WTC11 (cell line): ENCODE data around the gene CCS.

ENCODE experiments used
- CTCF ChIP-seq: fragments of 200-600 bp; IDR thresholded peaks from 2 replicates; pipeline ENCODE4 v1.8.0; 2022; ENCODE audit warnings: antibody characterized with exemption
- ELF4 ChIP-seq: sonication (generic); formaldehyde crosslinking; IDR thresholded peaks from 2 replicates; pipeline ENCODE4 v1.8.1; 2022; ENCODE audit warnings: low read depth, mild to moderate bottlenecking, moderate library complexity, missing genetic modification reagents
- FOXP4 ChIP-seq: sonication (generic); formaldehyde crosslinking; IDR thresholded peaks from 2 replicates; pipeline ENCODE4 v1.8.0; 2022; ENCODE audit warnings: mild to moderate bottlenecking, missing genetic modification reagents
- JUN ChIP-seq: sonication (generic); formaldehyde crosslinking; IDR thresholded peaks from 2 replicates; pipeline ENCODE4 v1.8.0; 2023; ENCODE audit warnings: mild to moderate bottlenecking, missing genetic modification reagents
- MAX ChIP-seq: sonication (generic); formaldehyde crosslinking; IDR thresholded peaks from 2 replicates; pipeline ENCODE4 v1.8.0; 2022; ENCODE audit warnings: mild to moderate bottlenecking, missing genetic modification reagents
- NFE2L1 ChIP-seq: sonication (generic); formaldehyde crosslinking; IDR thresholded peaks from 2 replicates; pipeline ENCODE4 v1.8.1; 2023; ENCODE audit warnings: missing genetic modification reagents
- NR3C1 ChIP-seq: sonication (generic); formaldehyde crosslinking; conservative IDR thresholded peaks from 2 replicates; pipeline ENCODE4 v1.8.1; 2023; ENCODE audit warnings: low read depth, mild to moderate bottlenecking, missing genetic modification reagents
- TEAD4 ChIP-seq: sonication (generic); formaldehyde crosslinking; IDR thresholded peaks from 2 replicates; pipeline ENCODE4 v1.8.0; 2022; ENCODE audit warnings: mild to moderate bottlenecking, missing genetic modification reagents
- USF2 ChIP-seq: sonication (generic); formaldehyde crosslinking; IDR thresholded peaks from 2 replicates; pipeline ENCODE4 v1.8.1; 2023; ENCODE audit warnings: mild to moderate bottlenecking, missing genetic modification reagents, moderate library complexity
- ZBTB21 ChIP-seq: sonication (generic); formaldehyde crosslinking; IDR thresholded peaks from 2 replicates; pipeline ENCODE4 v1.8.1; 2023; ENCODE audit warnings: mild to moderate bottlenecking, missing genetic modification reagents, borderline replicate concordance

- TF ChIP-seq ZBTB21 (CRISPR knock-in tag) (no peak), CTCF (no peak), NR3C1 (CRISPR knock-in tag) (no peak), JUN (CRISPR knock-in tag) (no peak), TEAD4 (CRISPR knock-in tag) (no peak), ELF4 (CRISPR knock-in tag) (no peak), USF2 (no peak), FOXP4 (CRISPR knock-in tag) (no peak), NFE2L1 (CRISPR knock-in tag) (no peak), MAX (CRISPR knock-in tag) (no peak)
These were observed 30.7 kb upstream of the CCS start for GRCh38 chr11:66562275-66562674.
